Astrocyte of the cerebellum (primary cell): ENCODE data around the gene WDHD1.
"Not testable (repeated sequence)": the region's sequence is repeated elsewhere in the genome, so short reads cannot be mapped to it uniquely, and the experiment has no call there.

Experiments
- DNase-seq: peaks from one replicate; pipeline ENCODE4 v3.0.0-alpha.2; 2011; ENCODE audit warnings: low read depth
- H3K4me3 ChIP-seq: 2 replicates; pipeline ENCODE4 v1.5.1; 2011; ENCODE audit warnings: mild to moderate bottlenecking, low read depth, low read length, moderate library complexity
- in situ Hi-C: cut with HindIII; loops from 2 replicates; pipeline ENCODE4 v1.10.0; 2017; ENCODE audit warnings: low sequenced_read_pairs
- TF ChIP-seq, protein P1 (sequence below): IDR thresholded peaks from 2 replicates; pipeline ENCODE4 v1.5.1; 2012; ENCODE audit warnings: low read length, low read depth, moderate library complexity, mild to moderate bottlenecking; ENCODE audit errors: missing control alignments

Gene WDHD1

GRCh38 chr14:54975856-54976255 is 51.0 kb downstream of the WDHD1 start:
- no peak for DNase-seq
- no peak overlapping the region for H3K4me3 ChIP-seq
- in situ Hi-C loops, result no loop called here
- TF ChIP-seq, protein P1, sequence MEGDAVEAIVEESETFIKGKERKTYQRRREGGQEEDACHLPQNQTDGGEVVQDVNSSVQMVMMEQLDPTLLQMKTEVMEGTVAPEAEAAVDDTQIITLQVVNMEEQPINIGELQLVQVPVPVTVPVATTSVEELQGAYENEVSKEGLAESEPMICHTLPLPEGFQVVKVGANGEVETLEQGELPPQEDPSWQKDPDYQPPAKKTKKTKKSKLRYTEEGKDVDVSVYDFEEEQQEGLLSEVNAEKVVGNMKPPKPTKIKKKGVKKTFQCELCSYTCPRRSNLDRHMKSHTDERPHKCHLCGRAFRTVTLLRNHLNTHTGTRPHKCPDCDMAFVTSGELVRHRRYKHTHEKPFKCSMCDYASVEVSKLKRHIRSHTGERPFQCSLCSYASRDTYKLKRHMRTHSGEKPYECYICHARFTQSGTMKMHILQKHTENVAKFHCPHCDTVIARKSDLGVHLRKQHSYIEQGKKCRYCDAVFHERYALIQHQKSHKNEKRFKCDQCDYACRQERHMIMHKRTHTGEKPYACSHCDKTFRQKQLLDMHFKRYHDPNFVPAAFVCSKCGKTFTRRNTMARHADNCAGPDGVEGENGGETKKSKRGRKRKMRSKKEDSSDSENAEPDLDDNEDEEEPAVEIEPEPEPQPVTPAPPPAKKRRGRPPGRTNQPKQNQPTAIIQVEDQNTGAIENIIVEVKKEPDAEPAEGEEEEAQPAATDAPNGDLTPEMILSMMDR, result no peak

GRCh38 chr14:54974788-54975414 is 52.0 kb downstream of the WDHD1 start:
- no peak overlapping the region for H3K4me3 ChIP-seq
- TF ChIP-seq, protein P1, result no peak
- no peak for DNase-seq
- in situ Hi-C loops, result no loop called here

DNA sequence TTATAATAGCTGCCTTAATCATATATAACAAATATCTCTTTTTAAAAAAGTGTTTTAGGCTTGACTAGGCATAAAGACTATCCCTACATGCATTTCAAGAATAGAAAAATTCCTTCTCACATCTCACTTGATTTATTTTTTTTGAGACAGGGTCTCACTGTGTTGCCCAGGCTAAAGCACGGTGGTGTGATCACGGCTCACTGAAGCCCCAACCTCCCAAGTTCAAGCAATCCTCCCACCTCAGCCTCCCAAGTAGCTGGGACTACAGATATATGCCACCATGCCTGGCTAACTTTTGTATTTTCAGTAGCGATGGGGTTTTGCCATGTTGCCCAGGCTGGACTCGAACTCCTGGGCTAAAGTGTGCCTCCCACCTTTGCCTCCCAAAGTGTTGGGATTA is 59.4 kb downstream of the WDHD1 start:
- in situ Hi-C loops, result no loop called here

DNA sequence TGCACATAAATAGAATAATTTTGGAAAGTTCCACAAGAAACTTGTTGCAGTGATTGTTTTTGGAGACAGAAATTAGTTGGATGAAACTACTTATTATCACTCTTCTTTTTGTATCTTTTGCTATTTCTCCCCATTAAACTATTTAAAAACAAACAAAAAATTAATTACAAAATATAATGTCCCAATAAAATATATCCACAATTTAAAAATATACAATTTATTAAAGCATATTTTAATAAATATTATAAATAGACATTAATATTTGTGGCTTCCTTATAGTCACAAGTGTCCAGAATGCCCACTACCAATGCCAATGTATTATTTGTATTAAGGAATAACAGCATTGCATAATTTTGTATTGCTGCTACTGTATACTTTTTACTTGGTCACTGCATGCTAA is 71.8 kb downstream of the WDHD1 start:
- TF ChIP-seq, protein P1, result no peak

More for the DNA sequence above, 59.4 kb downstream of the WDHD1 start:
- H3K4me3 ChIP-seq, result no peak overlapping the region
- no peak for DNase-seq
- TF ChIP-seq, protein P1, result no peak

GRCh38 chr14:54953609-54954008 is 73.3 kb downstream of the WDHD1 start:
- in situ Hi-C loops, H3K4me3 ChIP-seq: not testable (repeated sequence)

More for the DNA sequence above, 71.8 kb downstream of the WDHD1 start:
- in situ Hi-C loops, result no loop called here
- H3K4me3 ChIP-seq, result no peak overlapping the region
- no peak for DNase-seq

DNA sequence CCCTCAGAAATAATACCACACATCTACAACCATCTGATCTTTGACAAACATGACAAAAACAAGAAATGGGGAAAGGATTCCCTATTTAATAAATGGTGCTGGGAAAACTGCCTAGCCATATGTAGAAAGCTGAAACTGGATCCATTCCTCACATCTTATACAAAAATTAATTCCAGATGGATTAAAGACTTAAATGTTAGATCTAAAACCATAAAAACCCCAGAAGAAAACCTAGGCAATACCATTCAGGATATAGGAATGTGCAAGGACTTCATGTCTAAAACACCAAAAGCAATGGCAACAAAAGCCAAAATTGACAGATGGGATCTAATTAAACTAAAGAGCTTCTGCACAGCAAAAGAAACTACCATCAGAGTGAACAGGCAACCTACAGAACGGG is 74.1 kb downstream of the WDHD1 start:
- H3K4me3 ChIP-seq, DNase-seq, in situ Hi-C loops: not testable (repeated sequence)

More at GRCh38 chr14:54953609-54954008, 73.3 kb downstream of the WDHD1 start:
- DNase-seq, result not testable (repeated sequence)

- in situ Hi-C loops, result no loop called here
- TF ChIP-seq, protein P1, result no peak
- no peak overlapping the region for H3K4me3 ChIP-seq
- no peak for DNase-seq
Observed at GRCh38 chr14:54947230-54947629, 79.7 kb downstream of the WDHD1 start.

GRCh38 chr14:54946500-54946899 is 80.4 kb downstream of the WDHD1 start:
- DNase-seq, result no peak
- in situ Hi-C loops, result no loop called here
- TF ChIP-seq, protein P1, result no peak
- H3K4me3 ChIP-seq, result no peak overlapping the region
